NK-92 (cell line): ENCODE results near the gene KCTD8.

Experiments used
- DNase-seq: peaks from one replicate; lab custom pipeline; 2025; ENCODE audit not compliant: unreplicated experiment; lab: John Stamatoyannopoulos, UW

KCTD8 gene

GRCh38 chr4:44165938-44166337 is 282.7 kb downstream of the KCTD8 start:
- no peak for DNase-seq

DNA sequence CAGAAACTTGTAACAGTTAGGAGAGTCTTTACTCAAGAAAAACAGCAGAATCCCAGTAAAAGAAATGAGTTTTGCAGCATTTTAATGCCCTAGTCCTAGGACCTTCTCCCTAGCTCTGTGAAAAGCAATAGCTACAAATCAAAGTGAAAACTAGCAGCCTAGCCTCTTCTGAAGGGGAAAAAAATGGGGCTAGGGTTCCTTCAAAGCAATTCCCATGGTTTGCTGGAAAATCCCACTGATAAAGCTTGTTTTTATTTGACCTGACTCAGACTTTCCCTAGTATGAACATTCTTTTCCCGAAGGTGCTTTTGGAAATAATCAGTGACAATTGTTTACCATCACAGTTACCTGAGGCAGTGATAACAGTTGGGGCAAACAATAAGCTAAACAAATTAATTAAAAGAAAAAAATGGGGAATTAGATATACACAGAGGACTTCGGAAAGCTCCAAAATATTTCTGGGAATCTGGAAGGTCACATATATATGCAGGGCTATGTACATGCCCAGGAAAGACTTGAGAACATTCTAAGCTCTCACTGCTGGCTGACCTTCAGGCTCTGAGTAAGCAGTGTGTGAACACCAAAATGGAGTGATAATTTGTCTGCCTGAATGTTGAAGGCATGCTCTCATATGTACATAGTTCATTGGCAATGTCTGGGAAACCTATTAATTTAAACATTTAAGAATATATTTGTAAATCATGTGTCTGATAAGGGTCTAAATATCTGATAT is 285.9 kb downstream of the KCTD8 start:
- DNase-seq, result no peak

DNA sequence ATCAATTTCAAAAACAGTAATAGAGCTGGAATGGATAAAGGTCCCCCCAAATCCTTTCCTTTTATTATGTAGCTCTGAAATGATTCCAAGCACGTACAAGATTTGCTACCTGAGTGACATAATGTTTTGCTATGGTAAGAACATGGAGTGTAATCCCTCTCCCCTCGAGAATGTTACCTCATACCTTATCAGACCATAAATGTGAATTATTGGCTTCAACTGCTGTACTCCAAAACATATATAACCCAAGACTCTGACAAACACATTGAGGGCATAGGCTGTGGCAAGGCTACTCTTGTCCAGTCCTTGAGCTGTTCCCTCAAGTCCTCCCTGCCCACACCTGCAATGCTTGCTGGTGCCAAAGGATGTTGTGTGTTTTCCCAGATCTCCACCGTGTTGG is 286.9 kb downstream of the KCTD8 start:
- no peak for DNase-seq

- DNase-seq, result no peak
Observed at GRCh38 chr4:44160776-44161367, 287.7 kb downstream of the KCTD8 start.

DNA sequence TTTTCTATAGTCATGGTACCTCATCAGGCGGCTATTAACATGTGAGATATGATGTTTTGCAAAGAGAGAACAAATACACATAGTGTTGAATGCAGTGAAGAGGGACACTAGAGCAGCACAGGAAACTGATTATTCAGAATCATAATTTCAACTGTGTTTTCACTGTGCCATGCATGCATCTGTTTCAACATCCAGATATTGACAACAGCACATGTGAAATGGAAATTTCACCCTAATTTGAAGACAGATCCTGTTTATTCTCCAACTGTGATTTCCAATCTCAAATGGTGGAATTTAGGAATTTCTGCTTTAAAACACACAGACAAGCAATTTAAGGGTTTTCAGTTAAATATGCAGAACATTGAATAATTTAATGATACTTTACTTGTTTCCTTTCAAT is 288.6 kb downstream of the KCTD8 start:
- no peak for DNase-seq

GRCh38 chr4:44157611-44158277 is 290.9 kb downstream of the KCTD8 start:
- DNase-seq, result no peak

DNA sequence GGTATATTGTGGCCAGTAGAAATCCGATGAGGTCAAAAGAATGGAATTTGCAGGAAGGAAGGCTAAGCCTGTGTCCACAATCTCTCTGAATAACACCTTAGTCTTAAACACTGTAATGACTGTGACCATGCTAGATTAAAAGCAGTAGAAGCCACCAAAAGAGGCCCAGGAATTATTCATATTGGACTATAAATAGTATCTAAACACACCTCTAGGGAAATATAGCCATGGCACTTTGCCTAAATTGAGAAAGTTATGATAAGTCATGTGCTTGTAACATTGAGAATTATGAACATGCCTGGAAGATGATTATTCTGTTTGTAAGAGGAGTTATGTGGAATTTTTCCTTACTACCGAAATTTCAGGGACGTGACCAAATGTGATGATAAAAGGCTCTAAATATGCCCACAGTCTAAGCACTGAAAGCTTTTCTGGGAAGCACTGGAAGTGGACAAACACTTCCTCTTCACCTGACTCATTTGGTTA is 298.5 kb downstream of the KCTD8 start:
- DNase-seq, result no peak

DNA sequence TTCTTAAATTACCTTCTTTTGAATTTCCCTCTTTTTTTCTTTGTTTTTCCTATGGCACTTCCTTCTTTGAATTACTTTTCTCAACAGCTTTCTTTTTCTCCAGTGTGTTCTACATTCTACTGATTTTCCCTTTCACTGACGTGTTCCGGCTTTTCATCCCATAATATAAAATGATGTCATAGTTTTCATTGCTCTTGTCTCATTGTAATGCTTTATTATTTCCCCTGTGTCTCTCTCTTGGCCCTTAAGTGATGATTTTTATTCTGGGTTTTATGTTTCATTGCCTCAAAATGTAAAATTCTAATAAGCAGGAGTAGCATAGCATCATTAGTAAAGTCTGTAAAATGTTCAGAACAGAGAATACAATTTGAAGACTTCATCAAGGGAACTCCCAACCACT is 299.3 kb downstream of the KCTD8 start:
- DNase-seq, result no peak

- DNase-seq, result no peak
Observed at GRCh38 chr4:44147571-44148075, 301.0 kb downstream of the KCTD8 start.

DNA sequence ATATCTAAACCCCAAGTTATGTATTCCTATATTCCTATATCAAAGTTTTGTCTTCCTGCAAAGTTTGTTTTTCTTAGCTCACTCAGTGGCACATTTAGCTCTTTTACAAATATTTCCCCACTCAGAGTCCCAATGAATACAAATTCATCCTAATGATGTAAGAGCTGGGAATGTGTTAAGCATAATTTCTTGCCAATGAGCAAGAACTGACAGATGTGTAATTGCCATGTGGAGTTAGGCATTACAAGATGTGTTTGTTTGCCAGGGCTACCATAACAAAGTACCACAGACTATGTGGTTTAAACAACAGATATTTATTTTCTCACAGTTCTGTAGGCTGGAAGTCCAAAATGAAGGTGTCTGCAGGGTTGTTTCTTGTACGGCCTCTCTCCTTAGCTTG is 302.1 kb downstream of the KCTD8 start:
- DNase-seq, result no peak

DNA sequence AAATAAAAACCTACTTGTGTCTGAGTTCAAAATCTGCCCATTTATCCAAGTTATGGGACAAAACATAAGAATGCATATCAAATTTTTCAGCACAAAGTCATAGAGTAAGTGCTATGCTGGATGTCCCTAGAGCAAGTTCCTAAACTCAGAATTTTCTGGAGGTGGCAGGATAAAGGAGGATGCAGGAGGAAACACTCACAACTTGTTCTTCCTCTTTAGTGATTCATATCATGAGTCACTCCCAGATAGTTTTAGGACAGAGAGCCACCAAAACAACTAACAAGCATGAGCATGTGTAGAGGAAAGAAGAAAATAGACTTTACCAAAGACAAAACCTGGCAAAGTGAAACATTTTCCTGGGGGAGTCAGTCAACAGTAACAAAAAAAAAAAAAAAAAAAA is 302.7 kb downstream of the KCTD8 start:
- no peak for DNase-seq

GRCh38 chr4:44132526-44132925 is 316.1 kb downstream of the KCTD8 start:
- no peak for DNase-seq
